Astrocyte of the spinal cord (primary cell): ENCODE data around the gene REV3L.
"Not testable (repeated sequence)": the region's sequence is repeated elsewhere in the genome, so short reads cannot be mapped to it uniquely, and the experiment has no call there.

Experiments used
- DNase-seq: peaks from one replicate; pipeline ENCODE4 v3.0.0; 2011; ENCODE audit warnings: low read depth, low spot score
- H3K4me3 ChIP-seq: 2 replicates; pipeline ENCODE4 v1.5.1; 2011; ENCODE audit warnings: low read depth, mild to moderate bottlenecking, low read length, moderate library complexity
- CTCF ChIP-seq: IDR thresholded peaks from 2 replicates; pipeline ENCODE4 v1.5.1; 2012; ENCODE audit warnings: low read depth, mild to moderate bottlenecking, low read length, inconsistent platforms
- in situ Hi-C: cut with HindIII; loops from 2 replicates; pipeline ENCODE4 v1.10.0; 2017; ENCODE audit warnings: low sequenced_read_pairs

Gene REV3L

DNA sequence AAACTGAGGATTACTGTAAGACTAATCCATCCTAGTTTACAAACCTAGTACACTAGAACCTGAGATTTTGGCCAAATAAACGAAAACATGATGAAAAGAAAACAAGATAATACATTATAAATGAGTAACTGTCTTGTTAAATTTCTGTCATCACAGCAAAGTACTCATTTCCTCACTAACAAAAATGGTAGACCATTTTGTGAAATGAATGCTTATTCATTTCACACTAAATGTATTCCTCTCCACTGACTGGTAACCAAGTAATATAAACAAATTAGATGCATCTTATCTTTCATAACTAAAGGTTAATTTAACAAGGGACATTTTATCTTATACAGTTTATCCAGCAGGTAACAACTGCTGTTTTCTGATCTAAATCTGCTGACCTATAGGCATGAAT is 143.7 kb downstream of the REV3L start:
- no peak overlapping the region for H3K4me3 ChIP-seq
- in situ Hi-C loops, result no loop called here
- DNase-seq, result no peak
- TF ChIP-seq CTCF, result no peak

DNA sequence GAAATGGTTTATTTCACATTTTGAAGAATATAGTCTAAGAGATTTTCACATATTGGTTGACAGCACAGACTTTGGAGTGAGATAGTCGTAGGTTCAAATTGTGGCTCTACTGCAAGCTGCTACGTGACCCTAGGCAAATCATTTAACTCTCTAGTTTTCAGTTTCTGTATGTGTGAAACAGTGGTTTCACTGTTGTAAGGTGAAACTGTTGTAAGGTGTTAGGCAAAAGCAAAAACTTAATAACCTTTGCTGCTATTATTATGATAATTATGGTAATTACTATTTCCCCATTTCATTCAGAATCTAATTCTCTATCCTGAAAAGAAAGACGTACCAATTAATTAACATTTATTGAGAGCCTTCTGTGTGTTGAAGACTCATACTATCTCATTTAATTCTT is 144.2 kb downstream of the REV3L start:
- DNase-seq, result no peak
- in situ Hi-C loops, result no loop called here
- no peak overlapping the region for H3K4me3 ChIP-seq
- no peak for TF ChIP-seq CTCF

GRCh38 chr6:111337829-111338236 is 145.2 kb downstream of the REV3L start:
- in situ Hi-C loops, result no loop called here
- no peak overlapping the region for H3K4me3 ChIP-seq
- no peak for TF ChIP-seq CTCF
- DNase-seq, result no peak

DNA sequence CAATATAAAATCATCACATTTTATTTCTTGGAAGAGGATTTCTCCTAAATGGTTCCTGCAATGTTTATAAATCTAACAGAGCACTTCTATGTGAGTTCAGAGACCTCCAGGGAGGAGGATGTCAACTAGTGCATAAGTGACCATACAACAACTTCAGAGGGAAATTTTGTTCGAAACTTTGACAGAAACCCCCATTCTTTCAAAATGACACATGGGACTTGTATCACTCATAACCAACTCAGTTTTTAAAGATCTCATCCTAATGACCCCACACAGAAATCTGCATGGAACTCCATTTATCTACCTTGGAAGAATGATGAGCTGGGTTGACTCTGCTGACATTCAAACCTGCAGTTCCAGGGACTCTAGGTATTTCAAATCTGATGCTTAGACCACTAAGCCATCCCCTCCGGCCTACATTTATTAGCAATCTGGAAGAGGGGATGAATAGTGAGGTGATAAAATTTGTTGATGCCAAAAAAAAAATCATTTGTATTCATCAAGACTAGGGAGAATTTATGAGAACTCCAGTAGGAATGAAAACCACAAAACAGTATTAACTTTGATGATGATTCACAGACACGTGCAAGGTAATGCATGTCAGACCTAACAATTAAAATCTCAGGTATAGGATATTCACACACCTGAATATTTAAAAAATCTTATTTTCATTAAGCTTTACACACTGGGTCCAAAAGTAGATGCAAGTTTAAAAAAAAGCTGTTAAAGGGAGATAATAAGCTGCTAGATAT is 153.0 kb downstream of the REV3L start:
- TF ChIP-seq CTCF, result no peak
- in situ Hi-C loops, result no loop called here
- no peak for DNase-seq
- H3K4me3 ChIP-seq, result no peak overlapping the region

- in situ Hi-C loops, result no loop called here
- no peak for DNase-seq
- TF ChIP-seq CTCF, result no peak
- no peak overlapping the region for H3K4me3 ChIP-seq
Measured at GRCh38 chr6:111326563-111326962, 156.5 kb downstream of the REV3L start.

GRCh38 chr6:111322145-111322544 is 160.9 kb downstream of the REV3L start:
- in situ Hi-C loops, result no loop called here
- no peak for TF ChIP-seq CTCF
- H3K4me3 ChIP-seq, result no peak overlapping the region
- DNase-seq, result no peak

- in situ Hi-C loops, DNase-seq, H3K4me3 ChIP-seq: not testable (repeated sequence)
Measured at GRCh38 chr6:111307950-111308349, 175.1 kb downstream of the REV3L start.
